Measurements from ENCODE around the gene PNLDC1. TPM values are rescaled to one million over a fixed set of nuclear protein-coding genes. Genes with fewer than 3 reads are reported as not detected.

PNLDC1 gene
- not detected in 2 replicates for total RNA-seq (2014; rRNA removed; shearing (Covaris generic))
- not detected in 2 replicates for polyA plus RNA-seq (2015; cell fraction: cytosol; rRNA removed)
- not detected in 2 replicates for polyA plus RNA-seq (2015; cell fraction: nucleus; rRNA removed)

- DNase-seq (ENCODE audit: low read depth): no peak
Observed at GRCh38 chr6:159800141-159800865, at the start of gene PNLDC1. Gene PNLDC1, plus strand, starts transcription at chr6:159800276. Its CDS starts 32 bp downstream, at chr6:159800308.

GRCh38 chr6:159751448-159751847 lies 48.6 kb upstream of the PNLDC1 start:
- DNase-seq (ENCODE audit: low read depth): no peak

GRCh38 chr6:159753081-159753872 lies 46.8 kb upstream of the PNLDC1 start:
- DNase-seq (ENCODE audit: low read depth): no peak

GRCh38 chr6:159754401-159754800 lies 45.7 kb upstream of the PNLDC1 start:
- no peak for DNase-seq (ENCODE audit: low read depth)

- no peak for DNase-seq (ENCODE audit: low read depth)
Observed at GRCh38 chr6:159754959-159755914, 44.8 kb upstream of the PNLDC1 start.

GRCh38 chr6:159756508-159756907 lies 43.6 kb upstream of the PNLDC1 start:
- DNase-seq (ENCODE audit: low read depth): no peak

GRCh38 chr6:159758031-159759001 lies 41.8 kb upstream of the PNLDC1 start:
- DNase-seq (ENCODE audit: low read depth): peak; percentile 83

- no peak for DNase-seq (ENCODE audit: low read depth)
Observed at GRCh38 chr6:159759645-159760044, 40.4 kb upstream of the PNLDC1 start.

GRCh38 chr6:159760602-159761057 lies 39.4 kb upstream of the PNLDC1 start:
- DNase-seq (ENCODE audit: low read depth): peak; percentile 87

- DNase-seq (ENCODE audit: low read depth): no peak
Observed at GRCh38 chr6:159761129-159761872, 38.8 kb upstream of the PNLDC1 start.

- DNase-seq (ENCODE audit: low read depth): peak; percentile 94
Observed at GRCh38 chr6:159761873-159762680, 38.0 kb upstream of the PNLDC1 start, which contains the start of gene ACAT2. Gene ACAT2, plus strand, starts transcription at chr6:159762045. Its CDS starts 43 bp downstream, at chr6:159762088.

GRCh38 chr6:159762681-159763293 lies 37.3 kb upstream of the PNLDC1 start:
- no peak for DNase-seq (ENCODE audit: low read depth)

- DNase-seq (ENCODE audit: low read depth): no peak
Observed at GRCh38 chr6:159766906-159767305, 33.2 kb upstream of the PNLDC1 start.

- no peak for DNase-seq (ENCODE audit: low read depth)
Observed at GRCh38 chr6:159769470-159769869, 30.6 kb upstream of the PNLDC1 start.

- no peak for DNase-seq (ENCODE audit: low read depth)
Observed at GRCh38 chr6:159772196-159772595, 27.9 kb upstream of the PNLDC1 start.

- DNase-seq (ENCODE audit: low read depth): no peak
Observed at GRCh38 chr6:159777240-159777904, 22.7 kb upstream of the PNLDC1 start.

GRCh38 chr6:159778131-159778530 lies 21.9 kb upstream of the PNLDC1 start:
- DNase-seq (ENCODE audit: low read depth): no peak

All from HT1080 (cell line).